ENCODE measurements around the gene SURF4. TPM values are rescaled to one million over a fixed set of nuclear protein-coding genes. Genes with fewer than 3 reads are reported as not detected.

SURF4 gene
- polyA plus RNA-seq, 2 of the 4 experiments (the other 2 are of a cell fraction): 159 to 169 TPM

Small RNA genes lying within 50 kb of the gene (small RNA-seq; reads per million reads assigned to genes)
- 0 reads per million in 6 experiments for gene RF00019
- gene SNORD24: 0 reads per million in 6 experiments
- gene SNORD36A: 0 reads per million in 6 experiments
- 0 reads per million in 6 experiments for gene SNORD36B
- gene SNORD36C: 0 reads per million in 6 experiments

Other genes starting within 250 kb of the SURF4 start
- 1.7 and 2.7 TPM in 2 replicates for gene GBGT1, start 212.1 kb downstream of the SURF4 start, polyA plus RNA-seq (2011; rRNA removed)
- gene GBGT1, start 212.1 kb downstream of the SURF4 start, polyA plus RNA-seq (2017; fragmentation: RNase III; extraction: RNeasy Plus Mini Kit Qiagen cat#74134 plus additional on column Dnase treatment): 1.5 to 2.6 TPM (median 2.4 TPM) in 3 replicates
- not detected in 2 replicates for gene OBP2B, start 166.8 kb downstream of the SURF4 start, polyA plus RNA-seq (2011; rRNA removed)
- not detected in 3 replicates for gene OBP2B, start 166.8 kb downstream of the SURF4 start, polyA plus RNA-seq (2017; fragmentation: RNase III; extraction: RNeasy Plus Mini Kit Qiagen cat#74134 plus additional on column Dnase treatment)
- not detected in 2 replicates for gene ABO, start 100.9 kb downstream of the SURF4 start, polyA plus RNA-seq (2011; rRNA removed)
- gene ABO, start 100.9 kb downstream of the SURF4 start, polyA plus RNA-seq (2017; fragmentation: RNase III; extraction: RNeasy Plus Mini Kit Qiagen cat#74134 plus additional on column Dnase treatment): not detected in 3 replicates
- gene SURF6, start 39.9 kb downstream of the SURF4 start, polyA plus RNA-seq (2011; rRNA removed): 7.1 and 10.5 TPM in 2 replicates
- 23.0 to 26.8 TPM (median 25.1 TPM) in 3 replicates for gene SURF6, start 39.9 kb downstream of the SURF4 start, polyA plus RNA-seq (2017; fragmentation: RNase III; extraction: RNeasy Plus Mini Kit Qiagen cat#74134 plus additional on column Dnase treatment)
- gene MED22, start 27.9 kb downstream of the SURF4 start, polyA plus RNA-seq (2011; rRNA removed): 15.7 and 18.4 TPM in 2 replicates
- 20.4 to 22.8 TPM (median 22.0 TPM) in 3 replicates for gene MED22, start 27.9 kb downstream of the SURF4 start, polyA plus RNA-seq (2017; fragmentation: RNase III; extraction: RNeasy Plus Mini Kit Qiagen cat#74134 plus additional on column Dnase treatment)
- 2,218 and 2,405 TPM in 2 replicates for gene RPL7A, start 27.8 kb downstream of the SURF4 start, polyA plus RNA-seq (2011; rRNA removed)
- gene RPL7A, start 27.8 kb downstream of the SURF4 start, polyA plus RNA-seq (2017; fragmentation: RNase III; extraction: RNeasy Plus Mini Kit Qiagen cat#74134 plus additional on column Dnase treatment): 2,511 to 2,766 TPM (median 2,608 TPM) in 3 replicates
- 47.5 and 63.0 TPM in 2 replicates for gene SURF1, start 19.6 kb downstream of the SURF4 start, polyA plus RNA-seq (2011; rRNA removed)
- 25.3 to 28.6 TPM (median 27.7 TPM) in 3 replicates for gene SURF1, start 19.6 kb downstream of the SURF4 start, polyA plus RNA-seq (2017; fragmentation: RNase III; extraction: RNeasy Plus Mini Kit Qiagen cat#74134 plus additional on column Dnase treatment)
- gene SURF2, start 19.5 kb downstream of the SURF4 start, polyA plus RNA-seq (2011; rRNA removed): 15.4 and 25.2 TPM in 2 replicates
- 34.9 to 36.9 TPM (median 35.6 TPM) in 3 replicates for gene SURF2, start 19.5 kb downstream of the SURF4 start, polyA plus RNA-seq (2017; fragmentation: RNase III; extraction: RNeasy Plus Mini Kit Qiagen cat#74134 plus additional on column Dnase treatment)
- 1.1 and 1.6 TPM in 2 replicates for gene STKLD1, start 306 bp upstream of the SURF4 start, polyA plus RNA-seq (2011; rRNA removed)
- 0.29 to 1.4 TPM (median 1.2 TPM) in 3 replicates for gene STKLD1, start 306 bp upstream of the SURF4 start, polyA plus RNA-seq (2017; fragmentation: RNase III; extraction: RNeasy Plus Mini Kit Qiagen cat#74134 plus additional on column Dnase treatment)
- gene REXO4, start 42.0 kb upstream of the SURF4 start, polyA plus RNA-seq (2011; rRNA removed): 20.6 and 25.8 TPM in 2 replicates
- gene REXO4, start 42.0 kb upstream of the SURF4 start, polyA plus RNA-seq (2017; fragmentation: RNase III; extraction: RNeasy Plus Mini Kit Qiagen cat#74134 plus additional on column Dnase treatment): 30.3 to 31.7 TPM (median 31.0 TPM) in 3 replicates
- gene ADAMTS13, start 46.3 kb upstream of the SURF4 start, polyA plus RNA-seq (2011; rRNA removed): 0.80 and 1.2 TPM in 2 replicates
- gene ADAMTS13, start 46.3 kb upstream of the SURF4 start, polyA plus RNA-seq (2017; fragmentation: RNase III; extraction: RNeasy Plus Mini Kit Qiagen cat#74134 plus additional on column Dnase treatment): 0.94 to 1.7 TPM (median 0.98 TPM) in 3 replicates
- 6.2 and 8.0 TPM in 2 replicates for gene CACFD1, start 83.9 kb upstream of the SURF4 start, polyA plus RNA-seq (2011; rRNA removed)
- 3.1 to 5.2 TPM (median 5.0 TPM) in 3 replicates for gene CACFD1, start 83.9 kb upstream of the SURF4 start, polyA plus RNA-seq (2017; fragmentation: RNase III; extraction: RNeasy Plus Mini Kit Qiagen cat#74134 plus additional on column Dnase treatment)
- 3.7 and 4.6 TPM in 2 replicates for gene SLC2A6, start 103.0 kb upstream of the SURF4 start, polyA plus RNA-seq (2011; rRNA removed)
- gene SLC2A6, start 103.0 kb upstream of the SURF4 start, polyA plus RNA-seq (2017; fragmentation: RNase III; extraction: RNeasy Plus Mini Kit Qiagen cat#74134 plus additional on column Dnase treatment): 15.4 to 21.2 TPM (median 20.5 TPM) in 3 replicates
- gene MYMK, start 148.9 kb upstream of the SURF4 start, polyA plus RNA-seq (2011; rRNA removed): not detected in 2 replicates
- gene MYMK, start 148.9 kb upstream of the SURF4 start, polyA plus RNA-seq (2017; fragmentation: RNase III; extraction: RNeasy Plus Mini Kit Qiagen cat#74134 plus additional on column Dnase treatment): not detected in 3 replicates
- gene ADAMTSL2, start 158.6 kb upstream of the SURF4 start, polyA plus RNA-seq (2011; rRNA removed): not detected in 2 replicates
- gene ADAMTSL2, start 158.6 kb upstream of the SURF4 start, polyA plus RNA-seq (2017; fragmentation: RNase III; extraction: RNeasy Plus Mini Kit Qiagen cat#74134 plus additional on column Dnase treatment): not detected in 3 replicates
- not detected in 2 replicates for gene FAM163B, start 233.3 kb upstream of the SURF4 start, polyA plus RNA-seq (2011; rRNA removed)
- gene FAM163B, start 233.3 kb upstream of the SURF4 start, polyA plus RNA-seq (2017; fragmentation: RNase III; extraction: RNeasy Plus Mini Kit Qiagen cat#74134 plus additional on column Dnase treatment): not detected in 3 replicates